ENCODE measurements around the gene CNOT11. TPM values are rescaled to one million over a fixed set of nuclear protein-coding genes. Genes with fewer than 3 reads are reported as not detected.

CNOT11 gene
- total and polyA plus RNA-seq, 2 of the 8 experiments (the other 6 are each of a cell fraction or from before 2014, with no cell fraction given), result 41.5 to 54.6 TPM

DNA sequence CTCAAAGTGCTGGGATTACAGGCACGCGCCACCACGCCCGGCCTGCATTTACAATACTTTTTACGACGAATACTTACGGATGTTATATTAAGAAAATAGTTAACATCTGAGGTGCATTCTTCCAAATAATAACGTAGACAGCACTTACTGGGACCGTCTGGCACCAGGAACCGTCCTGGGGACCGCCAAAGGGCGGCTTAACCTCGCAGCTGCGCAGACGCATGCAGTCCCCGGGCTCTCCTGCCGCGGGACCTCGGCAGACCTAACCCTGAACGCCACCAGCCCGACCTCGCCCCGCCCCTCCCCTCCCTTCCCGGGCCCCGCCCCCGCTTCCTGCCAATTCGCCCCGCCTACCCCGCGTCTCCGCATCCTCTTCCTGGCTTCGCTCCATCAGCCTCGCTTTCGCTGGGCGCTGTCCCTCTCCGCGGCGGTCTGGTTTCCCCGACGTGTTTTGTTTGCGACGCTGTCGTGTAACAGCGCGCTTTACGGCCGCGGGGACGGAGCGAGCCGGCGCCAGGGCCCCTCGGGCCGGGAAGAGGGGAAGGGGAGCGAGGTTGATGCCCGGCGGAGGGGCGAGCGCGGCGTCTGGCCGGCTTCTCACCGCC, at the start of gene CNOT11 (continued):
- TF ChIP-seq JUN (IDR thresholded peaks at IDR 0.05; ENCODE audit: low read depth, low read length) (no peak), ZNF274 (IDR thresholded peaks at IDR 0.05; ENCODE audit: borderline replicate concordance, extremely low read depth, low read length) (no peak), SP4 (IDR thresholded peaks at IDR 0.05; ENCODE audit: low read length) (no peak), RNF2 (IDR thresholded peaks at IDR 0.05; ENCODE audit: borderline replicate concordance, low read depth, low read length, missing control alignments, poor library complexity, severe bottlenecking) (no peak)
